WERI-Rb-1 (cell line): ENCODE data around the gene PLAAT1.

Experiments used
- DNase-seq: peaks from one replicate; pipeline ENCODE4 v3.0.0-alpha.2; 2020
- H3K27ac ChIP-seq: fragments of 250-450 bp; sonication (Bioruptor Pico); 2 replicates; pipeline ENCODE4 v1.5.1; 2020; ENCODE audit warnings: mild to moderate bottlenecking, moderate library complexity
- H3K27me3 ChIP-seq: fragments of 250-450 bp; sonication (Bioruptor Pico); 2 replicates; pipeline ENCODE4 v1.5.1; 2021; ENCODE audit warnings: mild to moderate bottlenecking, low read depth, moderate library complexity; ENCODE audit not compliant: insufficient read depth, severe bottlenecking
- H3K36me3 ChIP-seq: fragments of 250-450 bp; sonication (Bioruptor Pico); 2 replicates; pipeline ENCODE4 v1.5.1; 2020; ENCODE audit warnings: mild to moderate bottlenecking, moderate library complexity
- H3K4me3 ChIP-seq: 2 replicates; pipeline ENCODE4 v1.5.1; 2011; ENCODE audit warnings: low read depth, mild to moderate bottlenecking, control low read depth, low read length
- H3K9me3 ChIP-seq: fragments of 250-450 bp; sonication (Bioruptor Pico); 2 replicates; pipeline ENCODE4 v1.5.1; 2021; ENCODE audit warnings: mild to moderate bottlenecking, moderate library complexity; ENCODE audit not compliant: severe bottlenecking
- CTCF ChIP-seq: IDR thresholded peaks from 2 replicates; pipeline ENCODE4 v1.5.1; 2011; ENCODE audit warnings: low read depth, mild to moderate bottlenecking, control low read depth, inconsistent platforms, low read length

PLAAT1 gene

GRCh38 chr3:193229851-193230420 lies 11.1 kb upstream of the PLAAT1 start:
- Histone ChIP-seq H3K9me3 (no peaks in the 10 kb centered on the region), H3K4me3 (no peak overlapping the region), H3K36me3 (no peaks in the 10 kb centered on the region), H3K27me3 (no peaks in the 10 kb centered on the region), H3K27ac (peak overlapping the region; percentile 84)
- no peak for DNase-seq
- no peak for TF ChIP-seq CTCF

GRCh38 chr3:193230610-193231009 lies 10.4 kb upstream of the PLAAT1 start:
- peak; percentile 47 for DNase-seq
- no peak overlapping the region; the same call in 1 of the 2 replicates for H3K4me3 ChIP-seq
- H3K27ac ChIP-seq: peak overlapping the region; percentile 84
- no peaks in the 10 kb centered on the region for H3K9me3 ChIP-seq
- no peaks in the 10 kb centered on the region for H3K27me3 ChIP-seq
- H3K36me3 ChIP-seq: no peaks in the 10 kb centered on the region
- no peak for TF ChIP-seq CTCF

- no peak for TF ChIP-seq CTCF
- Histone ChIP-seq H3K4me3 (no peak overlapping the region), H3K36me3 (no peaks in the 10 kb centered on the region), H3K27me3 (no peaks in the 10 kb centered on the region), H3K9me3 (no peaks in the 10 kb centered on the region), H3K27ac (peak overlapping the region; percentile 84)
- peak; percentile 69 for DNase-seq
Measured at GRCh38 chr3:193231201-193231600, 9.8 kb upstream of the PLAAT1 start.

GRCh38 chr3:193236599-193236998 lies 4.4 kb upstream of the PLAAT1 start:
- H3K36me3 ChIP-seq: no peaks in the 10 kb centered on the region
- DNase-seq: no peak
- no peaks in the 10 kb centered on the region for H3K27me3 ChIP-seq
- no peaks in the 10 kb centered on the region for H3K9me3 ChIP-seq
- no peak overlapping the region for H3K27ac ChIP-seq
- no peak for TF ChIP-seq CTCF
- H3K4me3 ChIP-seq: no peak overlapping the region

- no peak for DNase-seq
- Histone ChIP-seq H3K9me3 (no peaks in the 10 kb centered on the region), H3K27ac (no peak overlapping the region), H3K27me3 (no peaks in the 10 kb centered on the region), H3K36me3 (no peaks in the 10 kb centered on the region), H3K4me3 (no peak overlapping the region)
- no peak for TF ChIP-seq CTCF
Measured at GRCh38 chr3:193237030-193237429, 4.0 kb upstream of the PLAAT1 start.

DNA sequence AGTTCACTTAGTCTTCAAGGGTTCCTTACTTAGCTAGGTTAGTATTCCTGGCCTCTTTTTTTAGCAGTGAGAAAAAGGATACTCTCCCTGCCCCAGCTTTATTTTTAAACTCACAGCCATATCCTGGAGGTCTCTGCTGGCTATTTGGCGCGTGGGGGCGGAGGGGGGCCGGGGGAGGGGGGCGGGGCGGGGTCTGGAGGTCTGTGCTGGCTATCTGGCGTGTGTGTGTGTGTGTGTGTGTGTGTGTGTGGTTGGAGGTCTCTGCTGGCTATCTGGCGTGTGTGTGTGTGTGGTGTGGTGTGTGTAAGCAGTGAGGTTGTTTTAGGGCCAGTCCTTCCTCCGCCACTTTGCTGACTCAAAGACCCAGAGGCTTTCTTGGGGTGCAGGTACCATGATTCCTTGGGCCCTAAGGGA lies 579 bp upstream of the PLAAT1 start:
- H3K27ac ChIP-seq: peak overlapping the region; percentile 72
- no peaks in the 10 kb centered on the region for H3K27me3 ChIP-seq
- no peaks in the 10 kb centered on the region for H3K36me3 ChIP-seq
- peak; percentile 42 for DNase-seq
- TF ChIP-seq CTCF: no peak
- peak overlapping the region; percentile 50 for H3K4me3 ChIP-seq
- H3K9me3 ChIP-seq: no peaks in the 10 kb centered on the region
